Fibroblast of peridontal ligament (primary cell): ENCODE data around the gene SF3B2.

ENCODE experiments used
- DNase-seq: peaks from one replicate; pipeline ENCODE4 v3.0.0-alpha.2; 2010; ENCODE audit errors: extremely low read depth

SF3B2 gene

GRCh38 chr11:66050581-66051231 lies 1.5 kb upstream of the SF3B2 start:
- no peak for DNase-seq

DNA sequence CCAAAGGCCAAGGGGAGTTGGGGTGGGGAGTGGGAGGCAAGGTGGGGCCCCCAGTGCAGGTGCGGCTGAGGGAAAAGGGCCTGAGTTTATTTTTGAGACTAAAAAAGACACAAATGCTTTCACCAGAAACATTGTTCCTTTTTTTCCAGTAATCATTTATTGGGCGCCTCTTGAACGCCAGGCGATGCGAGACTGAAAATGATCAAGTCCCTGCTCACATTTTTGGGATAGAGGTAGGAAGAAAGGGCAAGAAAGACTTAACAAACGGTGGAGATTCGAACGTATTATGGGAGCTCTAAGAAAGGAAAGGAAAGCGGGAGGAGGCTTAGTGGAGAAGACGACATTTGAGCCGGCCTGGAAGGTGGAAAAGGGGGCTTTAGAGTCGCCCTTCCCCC lies 796 bp upstream of the SF3B2 start:
- no peak for DNase-seq

- no peak for DNase-seq
Observed at GRCh38 chr11:66052664-66052982, 459 bp downstream of the SF3B2 start.

DNA sequence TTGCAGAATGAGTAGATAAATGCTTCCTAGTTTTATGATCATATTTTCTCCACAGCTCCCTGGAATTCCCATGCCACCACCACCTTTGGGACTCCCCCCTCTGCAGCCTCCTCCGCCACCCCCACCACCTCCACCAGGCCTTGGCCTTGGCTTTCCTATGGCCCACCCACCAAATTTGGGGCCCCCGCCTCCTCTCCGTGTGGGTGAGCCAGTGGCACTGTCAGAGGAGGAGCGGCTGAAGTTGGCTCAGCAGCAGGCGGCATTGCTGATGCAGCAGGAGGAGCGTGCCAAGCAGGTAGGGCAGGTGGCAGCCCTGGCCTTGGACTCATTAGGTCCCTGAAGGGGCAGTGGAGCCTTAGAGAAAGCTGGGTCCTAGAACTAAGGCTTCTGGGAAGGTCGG lies 2.9 kb downstream of the SF3B2 start:
- DNase-seq = no peak

GRCh38 chr11:66056501-66056900 lies 4.3 kb downstream of the SF3B2 start:
- DNase-seq = no peak

DNA sequence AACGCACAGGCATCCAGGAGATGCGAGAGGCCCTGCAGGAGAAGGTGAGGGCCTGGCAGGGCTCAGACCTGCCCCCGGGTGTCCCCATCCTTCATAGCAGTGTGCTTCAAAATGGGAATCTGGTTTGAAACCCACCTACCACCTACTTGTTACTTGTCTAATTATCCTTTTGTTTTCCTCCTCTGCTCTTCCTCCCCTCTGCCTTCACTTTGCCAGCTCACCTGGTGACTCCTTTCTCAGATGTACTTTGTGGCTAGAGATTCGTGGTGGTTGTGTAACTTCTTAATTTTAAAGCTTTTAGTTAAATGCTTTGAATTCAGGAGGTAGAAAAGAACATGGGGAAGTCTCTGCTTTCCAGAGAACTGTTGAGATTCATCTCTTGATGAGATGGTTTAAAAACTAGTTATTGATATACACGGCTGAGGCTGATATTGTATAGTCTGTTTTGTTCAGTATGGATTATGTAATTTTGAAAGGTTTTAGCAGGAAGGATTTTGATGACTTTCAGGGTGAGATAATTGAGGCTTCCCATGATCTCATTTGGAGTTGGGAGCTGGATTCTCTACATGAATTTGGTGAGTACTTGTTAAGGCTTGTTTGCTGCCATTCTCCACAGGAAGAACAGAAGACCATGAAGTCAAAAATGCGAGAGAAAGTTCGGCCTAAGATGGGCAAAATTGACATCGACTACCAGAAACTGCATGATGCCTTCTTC lies 8.0 kb downstream of the SF3B2 start:
- no peak for DNase-seq

- DNase-seq = no peak
Observed at GRCh38 chr11:66061268-66061667, 9.1 kb downstream of the SF3B2 start.

GRCh38 chr11:66062408-66062807 lies 10.2 kb downstream of the SF3B2 start:
- no peak for DNase-seq

- DNase-seq = no peak
Observed at GRCh38 chr11:66063900-66064299, 11.7 kb downstream of the SF3B2 start.

DNA sequence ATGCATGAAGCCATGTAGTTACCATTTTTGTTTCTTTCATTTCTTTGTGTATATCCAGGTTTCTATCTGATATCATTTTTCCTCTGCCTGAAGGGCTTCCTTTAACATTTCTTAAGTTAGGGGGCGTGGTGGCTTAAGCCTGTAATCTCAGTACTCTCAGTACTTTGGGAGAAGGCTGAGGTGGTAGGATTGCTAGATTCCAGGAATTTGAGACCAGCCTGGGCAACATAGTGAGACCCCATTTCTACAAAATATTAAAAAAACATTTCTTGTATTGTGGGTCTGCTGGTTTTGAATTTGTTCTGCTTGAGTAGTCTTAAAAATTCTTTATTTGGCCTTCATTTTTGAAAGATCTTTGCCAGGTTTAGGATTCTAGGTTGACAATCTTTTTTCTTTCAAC lies 12.4 kb downstream of the SF3B2 start:
- no peak for DNase-seq

DNA sequence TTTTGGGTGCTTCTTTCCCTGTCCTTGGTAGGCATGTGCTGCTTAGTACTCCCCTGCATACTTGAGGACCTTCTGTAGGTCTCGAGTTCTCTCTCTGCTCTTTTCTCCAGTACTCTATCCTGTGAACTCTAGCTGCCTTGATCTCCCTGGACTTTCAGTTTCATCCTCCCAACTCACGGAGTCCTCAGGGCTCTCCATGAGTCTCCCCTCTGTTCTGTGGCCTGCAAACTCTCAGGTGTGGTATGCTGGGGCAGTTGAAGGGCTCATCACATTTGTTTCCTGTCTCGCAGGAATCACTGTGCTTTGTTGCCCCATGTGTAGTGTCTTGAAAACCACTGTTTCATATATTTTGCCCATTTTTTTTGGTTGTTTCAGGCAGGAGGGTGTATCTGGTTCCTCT lies 14.6 kb downstream of the SF3B2 start:
- DNase-seq = no peak

GRCh38 chr11:66067640-66068039 lies 15.5 kb downstream of the SF3B2 start:
- DNase-seq = no peak

DNA sequence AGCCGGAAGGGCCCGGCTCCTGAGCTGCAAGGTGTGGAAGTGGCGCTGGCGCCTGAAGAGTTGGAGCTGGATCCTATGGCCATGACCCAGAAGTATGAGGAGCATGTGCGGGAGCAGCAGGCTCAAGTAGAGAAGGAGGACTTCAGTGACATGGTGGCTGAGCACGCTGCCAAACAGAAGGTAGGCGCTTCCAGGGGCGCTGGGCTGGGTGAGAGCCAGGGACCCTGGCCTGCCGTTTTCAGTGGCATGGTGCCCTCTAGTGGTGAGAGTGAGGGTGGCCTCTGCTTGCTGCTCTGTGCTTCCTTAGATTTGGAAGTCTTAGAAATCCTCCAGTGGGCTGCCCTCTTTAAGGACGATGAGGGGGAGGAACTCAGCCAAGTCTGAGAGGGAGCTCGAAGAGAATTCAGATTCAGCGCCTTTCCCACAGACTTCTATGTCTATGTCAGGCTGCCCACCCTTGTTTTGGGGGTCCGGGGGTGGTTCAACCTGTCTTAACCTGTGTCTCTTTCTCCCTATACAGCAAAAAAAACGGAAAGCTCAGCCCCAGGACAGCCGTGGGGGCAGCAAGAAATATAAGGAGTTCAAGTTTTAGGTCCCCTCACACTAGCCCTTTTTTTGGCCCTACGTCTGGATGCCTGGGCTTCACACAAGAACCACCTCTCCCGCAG lies 16.1 kb downstream of the SF3B2 start:
- peak; percentile 74 for DNase-seq

- DNase-seq = peak; percentile 76
Observed at GRCh38 chr11:66068923-66069714, 17.0 kb downstream of the SF3B2 start.

- peak; percentile 80 for DNase-seq
Observed at GRCh38 chr11:66069715-66070603, 17.8 kb downstream of the SF3B2 start, which contains the start of gene PACS1. Gene PACS1, plus strand, starts transcription at chr11:66070272. Its CDS starts 215 bp downstream, at chr11:66070487.

- DNase-seq = peak; percentile 28
Observed at GRCh38 chr11:66070604-66071380, 18.6 kb downstream of the SF3B2 start.

- peak; percentile 27 for DNase-seq
Observed at GRCh38 chr11:66071381-66071801, 19.2 kb downstream of the SF3B2 start.

GRCh38 chr11:66072081-66072480 lies 19.9 kb downstream of the SF3B2 start:
- DNase-seq = no peak

GRCh38 chr11:66072518-66072917 lies 20.4 kb downstream of the SF3B2 start:
- DNase-seq = no peak

DNA sequence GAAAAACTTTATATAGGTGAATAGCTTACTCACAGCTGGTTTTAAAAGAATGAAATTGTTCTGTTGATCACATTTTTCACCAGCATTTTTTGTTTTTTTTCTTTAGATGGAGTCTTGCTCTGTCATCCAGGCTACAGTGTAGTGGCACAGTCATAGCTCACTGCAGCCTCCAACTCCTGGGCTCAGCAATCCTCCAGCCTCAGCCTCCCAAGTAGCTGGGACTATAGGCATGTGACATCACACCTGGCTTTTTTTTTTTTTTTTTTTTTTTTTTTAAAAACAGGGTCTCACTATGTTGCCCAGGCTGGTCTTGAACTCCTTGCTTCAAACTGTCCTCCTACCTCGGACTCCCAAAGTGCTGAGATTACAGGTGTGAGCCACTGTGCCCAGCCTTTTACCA lies 21.5 kb downstream of the SF3B2 start:
- no peak for DNase-seq
